ENCODE measurements around the gene LAMA2. TPM values are rescaled to one million over a fixed set of nuclear protein-coding genes. Genes with fewer than 3 reads are reported as not detected.

Gene LAMA2
- total RNA-seq, 1 donor from 2014 or later, result 1.8 TPM

DNA sequence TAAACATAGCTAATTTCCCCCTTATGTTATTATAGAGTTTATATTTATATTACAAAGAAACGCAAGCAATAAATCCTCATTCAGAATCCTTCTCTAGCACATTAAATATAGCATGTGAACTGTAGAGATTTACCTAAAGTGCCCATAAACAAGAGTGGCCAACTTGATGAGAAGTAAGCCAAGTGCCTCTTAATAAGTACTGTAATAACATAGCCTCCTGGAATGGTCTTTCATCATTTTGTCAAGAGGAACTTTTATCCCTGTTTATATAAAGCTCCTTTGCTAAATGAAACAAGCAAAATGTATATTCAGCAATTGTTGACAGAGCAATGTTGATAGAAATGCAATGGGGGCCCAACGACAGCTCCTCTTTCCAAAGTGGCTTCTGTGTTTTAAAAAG, 632.1 kb downstream of the LAMA2 start:
- Histone ChIP-seq H3K4me3 (ENCODE audit: insufficient read depth, low read depth, low read length) (no peak overlapping the region), H4K20me1 (ENCODE audit: insufficient read depth, low read length) (no peaks in the 10 kb centered on the region)
- peaks cover 15% of the 10 kb centered on the region for H3K36me3 Mint-ChIP-seq (ENCODE audit: low read depth, unreplicated experiment)

DNA sequence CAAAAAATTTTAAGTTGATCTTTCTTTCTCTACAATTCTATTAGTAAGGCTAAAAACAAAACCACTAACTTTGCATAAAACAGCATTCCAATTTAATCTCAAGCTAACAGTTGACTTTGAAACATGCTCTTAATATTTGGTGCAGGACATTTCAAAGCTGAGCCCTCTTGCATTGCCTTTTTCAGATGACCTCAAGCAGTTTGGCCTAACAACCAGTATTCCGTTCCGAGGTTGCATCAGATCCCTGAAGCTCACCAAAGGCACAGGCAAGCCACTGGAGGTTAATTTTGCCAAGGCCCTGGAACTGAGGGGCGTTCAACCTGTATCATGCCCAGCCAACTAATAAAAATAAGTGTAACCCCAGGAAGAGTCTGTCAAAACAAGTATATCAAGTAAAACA, 633.1 kb downstream of the LAMA2 start:
- Histone ChIP-seq H3K9me3 (ENCODE audit: insufficient read depth, low read depth, low read length) (no peaks in the 10 kb centered on the region), H3K36me3 (ENCODE audit: insufficient read depth, low read length) (no peaks in the 10 kb centered on the region), H3K9ac (ENCODE audit: low read length) (no peak overlapping the region), H3K4me2 (ENCODE audit: low read length) (no peak overlapping the region), H3K27ac (ENCODE audit: low read depth, low read length) (no peak overlapping the region), H3K4me3 (ENCODE audit: insufficient read depth, low read depth, low read length) (no peak overlapping the region), H4K20me1 (ENCODE audit: insufficient read depth, low read length) (no peaks in the 10 kb centered on the region), H2AFZ (ENCODE audit: low read depth, low read length) (no peak overlapping the region), H3K27me3 (ENCODE audit: insufficient read depth, low read length) (no peaks in the 10 kb centered on the region), H3K4me1 (ENCODE audit: insufficient read depth, low read length) (no peaks in the 10 kb centered on the region), H3K79me2 (ENCODE audit: insufficient read depth, low read length) (no peaks in the 10 kb centered on the region)
- TF ChIP-seq EZH2 (IDR thresholded peaks at IDR 0.05; ENCODE audit: insufficient read depth, low read length), result no peak
- TF ChIP-seq, protein P1, sequence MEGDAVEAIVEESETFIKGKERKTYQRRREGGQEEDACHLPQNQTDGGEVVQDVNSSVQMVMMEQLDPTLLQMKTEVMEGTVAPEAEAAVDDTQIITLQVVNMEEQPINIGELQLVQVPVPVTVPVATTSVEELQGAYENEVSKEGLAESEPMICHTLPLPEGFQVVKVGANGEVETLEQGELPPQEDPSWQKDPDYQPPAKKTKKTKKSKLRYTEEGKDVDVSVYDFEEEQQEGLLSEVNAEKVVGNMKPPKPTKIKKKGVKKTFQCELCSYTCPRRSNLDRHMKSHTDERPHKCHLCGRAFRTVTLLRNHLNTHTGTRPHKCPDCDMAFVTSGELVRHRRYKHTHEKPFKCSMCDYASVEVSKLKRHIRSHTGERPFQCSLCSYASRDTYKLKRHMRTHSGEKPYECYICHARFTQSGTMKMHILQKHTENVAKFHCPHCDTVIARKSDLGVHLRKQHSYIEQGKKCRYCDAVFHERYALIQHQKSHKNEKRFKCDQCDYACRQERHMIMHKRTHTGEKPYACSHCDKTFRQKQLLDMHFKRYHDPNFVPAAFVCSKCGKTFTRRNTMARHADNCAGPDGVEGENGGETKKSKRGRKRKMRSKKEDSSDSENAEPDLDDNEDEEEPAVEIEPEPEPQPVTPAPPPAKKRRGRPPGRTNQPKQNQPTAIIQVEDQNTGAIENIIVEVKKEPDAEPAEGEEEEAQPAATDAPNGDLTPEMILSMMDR (IDR thresholded peaks at IDR 0.05; ENCODE audit: insufficient read depth, low read depth, low read length), result no peak
- Mint-ChIP-seq H3K27ac (ENCODE audit: unreplicated experiment) (no peak overlapping the region), H3K4me1 (ENCODE audit: low read depth, unreplicated experiment) (peaks cover 8% of the 10 kb centered on the region), H3K36me3 (ENCODE audit: low read depth, unreplicated experiment) (peaks cover 14% of the 10 kb centered on the region), H3K4me3 (ENCODE audit: unreplicated experiment) (no peak overlapping the region), H3K9me3 (ENCODE audit: unreplicated experiment) (no peaks in the 10 kb centered on the region), H3K27me3 (ENCODE audit: low read depth, unreplicated experiment) (no peaks in the 10 kb centered on the region)
- DNase-seq (ENCODE audit: low read depth) (peak; percentile 5), FAIRE-seq (no peak)

More for the DNA sequence above, 632.1 kb downstream of the LAMA2 start:
- H3K4me1 ChIP-seq (ENCODE audit: insufficient read depth, low read length), result no peaks in the 10 kb centered on the region
- no peak overlapping the region for H3K4me2 ChIP-seq (ENCODE audit: low read length)
- FAIRE-seq (no peak), DNase-seq (ENCODE audit: low read depth) (no peak)
- peaks cover 11% of the 10 kb centered on the region for H3K4me1 Mint-ChIP-seq (ENCODE audit: low read depth, unreplicated experiment)
- no peak overlapping the region for H3K9ac ChIP-seq (ENCODE audit: low read length)
- no peak overlapping the region for H3K27ac ChIP-seq (ENCODE audit: low read depth, low read length)
- no peaks in the 10 kb centered on the region for H3K79me2 ChIP-seq (ENCODE audit: insufficient read depth, low read length)
- H3K36me3 ChIP-seq (ENCODE audit: insufficient read depth, low read length), result no peaks in the 10 kb centered on the region
- H3K27ac Mint-ChIP-seq (ENCODE audit: unreplicated experiment), result no peak overlapping the region
- H3K27me3 ChIP-seq (ENCODE audit: insufficient read depth, low read length), result no peaks in the 10 kb centered on the region
- no peaks in the 10 kb centered on the region for H3K27me3 Mint-ChIP-seq (ENCODE audit: low read depth, unreplicated experiment)
- H3K9me3 ChIP-seq (ENCODE audit: insufficient read depth, low read depth, low read length), result no peaks in the 10 kb centered on the region
- no peak overlapping the region for H2AFZ ChIP-seq (ENCODE audit: low read depth, low read length)
- no peak for TF ChIP-seq EZH2 (IDR thresholded peaks at IDR 0.05; ENCODE audit: insufficient read depth, low read length)
- TF ChIP-seq, protein P1 (IDR thresholded peaks at IDR 0.05; ENCODE audit: insufficient read depth, low read depth, low read length), result no peak
- no peak overlapping the region for H3K4me3 Mint-ChIP-seq (ENCODE audit: unreplicated experiment)
- no peaks in the 10 kb centered on the region for H3K9me3 Mint-ChIP-seq (ENCODE audit: unreplicated experiment)

DNA sequence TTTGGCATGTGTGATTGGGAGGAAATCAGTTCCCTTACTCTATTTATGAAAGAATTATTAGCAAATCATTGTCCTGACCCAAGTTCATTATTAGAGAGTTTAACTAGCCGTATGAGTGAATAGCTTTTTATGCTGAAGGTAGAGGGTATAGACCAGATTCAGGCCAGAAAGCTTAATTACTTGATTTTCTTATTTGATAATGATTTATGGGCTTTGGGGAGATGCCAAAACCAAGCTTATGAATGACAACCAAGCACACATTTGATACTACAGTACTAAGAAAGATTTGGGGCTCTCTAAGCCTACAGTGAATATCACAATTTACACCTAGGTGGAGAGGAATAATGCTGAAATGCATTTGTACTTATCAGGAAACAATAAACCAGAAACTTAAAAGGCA, 633.8 kb downstream of the LAMA2 start:
- TF ChIP-seq EZH2 (IDR thresholded peaks at IDR 0.05; ENCODE audit: insufficient read depth, low read length), result no peak
- TF ChIP-seq, protein P1 (IDR thresholded peaks at IDR 0.05; ENCODE audit: insufficient read depth, low read depth, low read length), result no peak
- Histone ChIP-seq H2AFZ (ENCODE audit: low read depth, low read length) (no peak overlapping the region), H3K27ac (ENCODE audit: low read depth, low read length) (no peak overlapping the region), H3K9ac (ENCODE audit: low read length) (no peak overlapping the region), H3K4me3 (ENCODE audit: insufficient read depth, low read depth, low read length) (no peak overlapping the region), H3K36me3 (ENCODE audit: insufficient read depth, low read length) (no peaks in the 10 kb centered on the region), H3K27me3 (ENCODE audit: insufficient read depth, low read length) (no peaks in the 10 kb centered on the region), H3K9me3 (ENCODE audit: insufficient read depth, low read depth, low read length) (no peaks in the 10 kb centered on the region), H3K4me2 (ENCODE audit: low read length) (no peak overlapping the region), H3K79me2 (ENCODE audit: insufficient read depth, low read length) (no peaks in the 10 kb centered on the region), H3K4me1 (ENCODE audit: insufficient read depth, low read length) (no peaks in the 10 kb centered on the region), H4K20me1 (ENCODE audit: insufficient read depth, low read length) (no peaks in the 10 kb centered on the region)
- H3K9me3 Mint-ChIP-seq (ENCODE audit: unreplicated experiment), result no peaks in the 10 kb centered on the region
- peaks cover 3% of the 10 kb centered on the region for H3K4me1 Mint-ChIP-seq (ENCODE audit: low read depth, unreplicated experiment)
- DNase-seq (ENCODE audit: low read depth) (no peak), FAIRE-seq (no peak)
- no peak overlapping the region for H3K27ac Mint-ChIP-seq (ENCODE audit: unreplicated experiment)
- no peaks in the 10 kb centered on the region for H3K27me3 Mint-ChIP-seq (ENCODE audit: low read depth, unreplicated experiment)
- peaks cover 15% of the 10 kb centered on the region for H3K36me3 Mint-ChIP-seq (ENCODE audit: low read depth, unreplicated experiment)
- H3K4me3 Mint-ChIP-seq (ENCODE audit: unreplicated experiment), result no peak overlapping the region
